ENCODE data around the gene TRIOBP.

GRCh38 chr22:37716708-37717107, 19.9 kb downstream of the TRIOBP start:
- no peak for TF ChIP-seq POLR2A (IDR thresholded peaks at IDR 0.05)
- TF ChIP-seq CTCF (IDR thresholded peaks at IDR 0.05): no peak
